ENCODE results near the gene FARP1. TPM values are rescaled to one million over a fixed set of nuclear protein-coding genes. Genes with fewer than 3 reads are reported as not detected.

FARP1 gene
- total and polyA plus RNA-seq, 2 of the 8 experiments (the other 6 are each of a cell fraction or from before 2014, with no cell fraction given) = 24.7 to 104 TPM

- TF ChIP-seq CHD7 (IDR thresholded peaks at IDR 0.05; ENCODE audit: insufficient replicate concordance, low read length) (no peak), SP2 (IDR thresholded peaks at IDR 0.05; ENCODE audit: low read length) (no peak), SIN3A (conservative IDR thresholded peaks at IDR 0.05 in 1 of 2, IDR thresholded peaks at IDR 0.05 in 1 of 2; ENCODE audit: low read depth in 1 of 2, low read length in 2 of 2) (no peak), ATF2 (IDR thresholded peaks at IDR 0.05; ENCODE audit: low read length) (no peak), ASH2L (IDR thresholded peaks at IDR 0.05; ENCODE audit: low read length) (no peak), KDM4A (IDR thresholded peaks at IDR 0.05; ENCODE audit: low read depth, low read length, severe bottlenecking) (no peak), SIX5 (IDR thresholded peaks at IDR 0.05; ENCODE audit: low read depth, low read length) (no peak), CHD1 (IDR thresholded peaks at IDR 0.05; ENCODE audit: low read depth, low read length) (no peak), POU5F1 (IDR thresholded peaks at IDR 0.05; ENCODE audit: low read depth, low read length) (no peak), CREB1 (IDR thresholded peaks at IDR 0.05) (no peak), FOSL1 (IDR thresholded peaks at IDR 0.05; ENCODE audit: insufficient read depth, low read depth, low read length) (no peak)
These were observed 74.7 kb downstream of the FARP1 start (continued) for GRCh38 chr13:98217597-98217996.

All from H1 (cell line).